ENCODE results near the gene LHFPL3. TPM values are rescaled to one million over a fixed set of nuclear protein-coding genes. Genes with fewer than 3 reads are reported as not detected.
"Not testable (repeated sequence)": the region's sequence is repeated elsewhere in the genome, so short reads cannot be mapped to it uniquely, and the experiment has no call there.

LHFPL3 gene
- total RNA-seq, 4 donors from 2014 or later: not detected

DNA sequence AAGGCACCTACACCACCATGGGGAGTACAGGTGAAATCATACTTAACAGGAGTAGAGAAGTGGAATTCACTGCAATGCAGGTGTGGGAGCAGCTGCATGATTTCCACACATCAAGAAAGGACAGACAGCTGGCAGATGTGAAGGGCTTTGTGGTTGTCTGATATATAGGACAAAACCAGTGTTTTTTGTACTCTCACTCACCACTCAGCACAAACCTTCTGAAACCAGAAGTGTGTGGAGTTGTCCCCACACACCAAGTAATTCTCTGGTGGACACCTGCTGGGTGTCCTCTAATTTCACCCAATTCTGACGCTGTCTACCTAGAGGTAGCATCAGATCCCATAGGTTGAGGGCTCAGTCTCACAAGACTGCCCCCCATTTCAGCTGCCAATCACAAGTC lies 357.9 kb downstream of the LHFPL3 start:
- 100% methylated on average over 1 of the region's 1 CpG for WGBS
- TF ChIP-seq EP300 (IDR thresholded peaks at IDR 0.05): no peak
- TF ChIP-seq, protein P1, sequence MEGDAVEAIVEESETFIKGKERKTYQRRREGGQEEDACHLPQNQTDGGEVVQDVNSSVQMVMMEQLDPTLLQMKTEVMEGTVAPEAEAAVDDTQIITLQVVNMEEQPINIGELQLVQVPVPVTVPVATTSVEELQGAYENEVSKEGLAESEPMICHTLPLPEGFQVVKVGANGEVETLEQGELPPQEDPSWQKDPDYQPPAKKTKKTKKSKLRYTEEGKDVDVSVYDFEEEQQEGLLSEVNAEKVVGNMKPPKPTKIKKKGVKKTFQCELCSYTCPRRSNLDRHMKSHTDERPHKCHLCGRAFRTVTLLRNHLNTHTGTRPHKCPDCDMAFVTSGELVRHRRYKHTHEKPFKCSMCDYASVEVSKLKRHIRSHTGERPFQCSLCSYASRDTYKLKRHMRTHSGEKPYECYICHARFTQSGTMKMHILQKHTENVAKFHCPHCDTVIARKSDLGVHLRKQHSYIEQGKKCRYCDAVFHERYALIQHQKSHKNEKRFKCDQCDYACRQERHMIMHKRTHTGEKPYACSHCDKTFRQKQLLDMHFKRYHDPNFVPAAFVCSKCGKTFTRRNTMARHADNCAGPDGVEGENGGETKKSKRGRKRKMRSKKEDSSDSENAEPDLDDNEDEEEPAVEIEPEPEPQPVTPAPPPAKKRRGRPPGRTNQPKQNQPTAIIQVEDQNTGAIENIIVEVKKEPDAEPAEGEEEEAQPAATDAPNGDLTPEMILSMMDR (IDR thresholded peaks at IDR 0.05): no peak
- no peak for TF ChIP-seq POLR2AphosphoS5 (IDR thresholded peaks at IDR 0.05)
- no peak for TF ChIP-seq POLR2A (IDR thresholded peaks at IDR 0.05; ENCODE audit: low read depth)
- intact Hi-C loops (cut with DNase I): no loop called here
- H3K4me1 ChIP-seq: no peaks in the 10 kb centered on the region
- no peak for DNase-seq (ENCODE audit: extremely low spot score)
- H3K4me3 ChIP-seq: no peak overlapping the region
- H3K27ac ChIP-seq (replicated peaks in 1 of 4): no peak overlapping the region
- H3K9me3 ChIP-seq: no peaks in the 10 kb centered on the region
- no peaks in the 10 kb centered on the region for H3K36me3 ChIP-seq
- no peaks in the 10 kb centered on the region for H3K27me3 ChIP-seq

DNA sequence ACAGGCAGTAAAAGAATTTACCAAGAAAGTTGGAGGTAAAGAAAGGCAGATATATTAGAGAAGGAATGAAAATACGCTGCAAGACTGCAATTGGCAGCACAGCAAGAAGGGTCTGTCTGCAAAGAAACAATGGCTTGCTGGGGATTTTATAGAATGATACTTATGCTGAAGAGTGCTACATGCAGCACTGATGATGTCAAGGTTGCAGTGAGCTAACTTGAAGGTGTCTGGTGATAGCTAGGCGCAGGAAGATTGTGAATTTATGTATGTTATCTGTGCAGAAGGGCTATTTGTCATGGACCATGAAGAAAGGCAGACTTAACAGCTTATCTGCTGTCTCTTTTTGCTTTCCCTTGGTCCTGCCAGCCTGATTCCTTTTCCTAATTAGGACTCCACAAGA lies 366.3 kb downstream of the LHFPL3 start:
- TF ChIP-seq POLR2AphosphoS5 (IDR thresholded peaks at IDR 0.05): no peak
- no peak for TF ChIP-seq EP300 (IDR thresholded peaks at IDR 0.05)
- TF ChIP-seq, protein P1 (IDR thresholded peaks at IDR 0.05): no peak
- no peak for TF ChIP-seq POLR2A (IDR thresholded peaks at IDR 0.05; ENCODE audit: low read depth)
- DNase-seq (ENCODE audit: extremely low spot score): no peak
- 55% methylated on average over 2 of the region's 2 CpGs for WGBS
- Histone ChIP-seq H3K36me3 (no peaks in the 10 kb centered on the region), H3K27me3 (no peaks in the 10 kb centered on the region), H3K4me1 (no peaks in the 10 kb centered on the region), H3K9me3 (peaks cover 0 to 6% (median 0%) of the 10 kb centered on the region in 4 donors), H3K27ac (replicated peaks in 1 of 4) (no peak overlapping the region), H3K4me3 (no peak overlapping the region)
- intact Hi-C loops (cut with DNase I): no loop called here

DNA sequence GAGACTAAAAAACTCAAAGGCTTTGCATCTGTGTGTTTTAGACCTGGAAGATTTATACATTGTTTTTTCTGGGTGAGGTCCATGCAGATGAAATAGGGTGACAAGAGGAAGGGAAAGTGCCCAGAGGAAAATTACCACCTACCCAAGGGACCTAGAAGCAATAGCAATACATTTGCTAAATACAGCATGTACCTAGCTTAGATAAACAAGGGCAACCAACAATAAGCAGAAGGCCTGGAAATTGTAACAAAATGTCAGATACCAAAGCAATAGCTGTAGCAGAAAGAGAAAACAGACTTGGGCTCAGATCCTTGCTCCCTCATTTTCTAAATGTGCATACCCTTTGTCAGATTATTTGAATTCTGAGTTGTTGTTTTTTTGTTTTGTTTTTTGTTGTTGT lies 367.2 kb downstream of the LHFPL3 start:
- TF ChIP-seq POLR2A (IDR thresholded peaks at IDR 0.05; ENCODE audit: low read depth) (no peak), POLR2AphosphoS5 (IDR thresholded peaks at IDR 0.05) (no peak)
- Histone ChIP-seq H3K27ac (replicated peaks in 1 of 4) (no peak overlapping the region), H3K27me3 (no peaks in the 10 kb centered on the region), H3K9me3 (peaks cover 0 to 6% (median 0%) of the 10 kb centered on the region in 4 donors), H3K4me1 (no peaks in the 10 kb centered on the region), H3K4me3 (no peak overlapping the region), H3K36me3 (no peaks in the 10 kb centered on the region)
- no peak for DNase-seq (ENCODE audit: extremely low spot score)
- intact Hi-C loops (cut with DNase I): no loop called here

DNA sequence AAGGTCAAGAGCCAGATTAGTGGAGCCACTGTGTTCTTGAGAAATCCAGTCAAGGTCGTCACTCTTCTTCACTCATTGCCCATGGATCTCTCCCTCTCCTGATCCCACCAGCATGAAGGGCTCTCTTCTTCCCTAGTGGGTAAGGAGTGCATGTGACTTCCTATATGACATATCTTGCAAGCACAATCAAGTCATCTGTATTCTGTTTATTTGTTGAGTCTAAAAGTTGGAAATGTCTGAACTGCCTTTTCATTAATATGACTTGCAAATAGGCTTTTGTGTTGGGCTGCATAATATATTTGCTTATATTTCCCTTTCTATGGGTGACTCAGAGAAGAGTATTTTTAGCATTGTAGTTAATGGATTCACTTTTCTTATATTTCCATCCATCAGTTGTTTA lies 371.9 kb downstream of the LHFPL3 start:
- Histone ChIP-seq H3K4me3 (no peak overlapping the region), H3K27me3 (no peaks in the 10 kb centered on the region), H3K36me3 (no peaks in the 10 kb centered on the region), H3K27ac (replicated peaks in 1 of 4) (no peak overlapping the region), H3K4me1 (no peaks in the 10 kb centered on the region), H3K9me3 (peaks cover 0 to 6% (median 0%) of the 10 kb centered on the region in 4 donors)
- WGBS: 85% methylated on average over 1 of the region's 1 CpG
- TF ChIP-seq POLR2AphosphoS5 (IDR thresholded peaks at IDR 0.05) (no peak), EP300 (IDR thresholded peaks at IDR 0.05) (no peak), POLR2A (IDR thresholded peaks at IDR 0.05; ENCODE audit: low read depth) (no peak)
- TF ChIP-seq, protein P1 (IDR thresholded peaks at IDR 0.05): no peak
- DNase-seq (ENCODE audit: extremely low spot score): no peak
- intact Hi-C loops (cut with DNase I): no loop called here

DNA sequence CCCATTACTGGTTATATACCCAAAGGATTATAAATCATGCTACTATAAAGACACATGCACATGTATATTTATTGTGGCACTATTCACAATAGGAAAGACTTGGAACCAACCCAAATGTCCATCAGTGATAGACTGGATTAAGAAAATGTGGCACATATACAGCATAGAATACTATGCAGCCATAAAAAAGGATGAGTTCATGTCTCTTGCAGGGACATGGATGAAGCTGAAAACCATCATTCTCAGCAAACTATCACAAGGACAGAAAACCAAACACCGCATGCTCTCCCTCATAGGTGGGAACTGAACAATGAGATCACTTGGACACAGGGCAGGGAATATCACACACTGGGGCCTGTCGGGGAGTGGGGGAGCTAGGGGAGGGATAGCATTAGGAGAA lies 392.6 kb downstream of the LHFPL3 start:
- H3K27me3 ChIP-seq; DNase-seq (ENCODE audit: extremely low spot score); H3K4me1 ChIP-seq; H3K9me3 ChIP-seq; H3K36me3 ChIP-seq; intact Hi-C loops (cut with DNase I); H3K4me3 ChIP-seq; H3K27ac ChIP-seq (replicated peaks in 1 of 4): not testable (repeated sequence)
- WGBS: 90% methylated on average over 2 of the region's 2 CpGs

DNA sequence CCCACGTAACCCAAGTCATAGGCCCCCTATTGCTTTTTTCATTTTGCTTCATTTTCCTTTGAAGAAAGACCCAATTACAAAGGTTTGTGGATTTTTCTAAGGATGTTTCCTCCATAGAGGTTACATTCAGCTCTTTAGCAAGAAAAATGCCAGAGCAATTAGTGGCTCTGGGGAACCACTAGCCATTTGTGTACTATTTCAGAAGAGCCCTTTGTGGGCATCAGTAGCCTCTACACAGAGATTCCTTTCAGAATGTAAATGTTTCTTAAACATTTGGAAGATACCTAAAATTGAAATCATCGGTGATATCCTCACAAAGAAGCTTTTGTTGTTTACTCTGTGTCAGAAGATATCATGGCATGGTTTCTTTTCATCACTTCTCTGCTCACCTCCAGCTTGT lies 394.6 kb downstream of the LHFPL3 start:
- Histone ChIP-seq H3K4me3 (no peak overlapping the region), H3K27ac (replicated peaks in 1 of 4) (no peak overlapping the region), H3K27me3 (no peaks in the 10 kb centered on the region), H3K4me1 (no peaks in the 10 kb centered on the region), H3K36me3 (no peaks in the 10 kb centered on the region), H3K9me3 (no peaks in the 10 kb centered on the region)
- no peak for DNase-seq (ENCODE audit: extremely low spot score)
- 68% methylated on average over 2 of the region's 2 CpGs for WGBS
- intact Hi-C loops (cut with DNase I): no loop called here
- TF ChIP-seq POLR2A (IDR thresholded peaks at IDR 0.05; ENCODE audit: low read depth) (no peak), POLR2AphosphoS5 (IDR thresholded peaks at IDR 0.05) (no peak), EP300 (IDR thresholded peaks at IDR 0.05) (no peak)
- TF ChIP-seq, protein P1 (IDR thresholded peaks at IDR 0.05): no peak

Measured in esophagus muscularis mucosa (tissue), 4 donors.